Choroid plexus epithelial cell (primary cell): ENCODE measurements around the gene HEXA.

Source experiments
- DNase-seq: peaks from one replicate; pipeline ENCODE4 v3.0.0-alpha.2; 2010; ENCODE audit warnings: low read depth
- H3K4me3 ChIP-seq: 2 replicates; pipeline ENCODE4 v1.5.1; 2011; ENCODE audit warnings: low read depth, mild to moderate bottlenecking, control low read depth, low read length, moderate library complexity
- CTCF ChIP-seq: conservative IDR thresholded peaks from 2 replicates; pipeline ENCODE4 v1.5.1; 2011; ENCODE audit warnings: low read depth, mild to moderate bottlenecking, control low read depth, inconsistent platforms, low read length, moderate library complexity

Gene HEXA

GRCh38 chr15:72323752-72324151 lies 52.1 kb downstream of the HEXA start:
- no peak overlapping the region for H3K4me3 ChIP-seq
- DNase-seq, result no peak
- TF ChIP-seq CTCF, result no peak

DNA sequence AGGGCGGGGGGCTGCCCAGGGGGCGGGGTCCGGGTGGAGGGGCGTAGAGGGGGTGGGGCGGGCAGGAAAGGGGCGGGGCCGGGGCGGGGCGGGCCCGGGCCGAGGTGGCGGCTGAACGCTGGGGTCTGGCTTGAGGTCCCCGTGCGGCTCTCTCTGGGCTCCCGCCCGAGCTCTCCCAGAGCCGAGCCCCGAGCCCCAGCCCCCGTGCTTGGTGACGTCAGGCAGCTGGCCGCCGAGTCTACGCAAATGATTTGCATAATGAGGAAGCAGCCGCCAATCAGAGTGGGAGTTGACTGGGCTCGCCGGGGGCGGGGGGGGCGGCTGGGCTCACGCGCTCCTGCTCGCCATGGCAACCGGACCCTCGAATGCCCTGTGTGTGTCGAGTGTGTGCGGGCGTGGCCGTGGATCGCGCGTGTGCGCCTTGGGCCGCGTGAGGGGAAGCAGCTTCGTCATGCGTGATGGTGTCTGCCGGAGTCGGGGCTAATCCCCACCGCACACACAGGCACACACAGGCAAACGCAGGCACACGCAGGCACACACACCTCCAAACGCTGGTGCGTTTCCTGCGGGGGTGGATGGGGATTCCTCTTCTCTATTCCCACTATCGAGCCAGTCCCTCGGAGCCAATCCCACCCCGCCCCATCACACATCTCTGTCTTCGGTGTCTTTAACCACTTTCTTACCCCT lies 55.7 kb downstream of the HEXA start, which contains the start of gene CELF6:
Gene CELF6, minus strand, starts transcription at position 173 of the 687 bp plus-strand sequence. CDS start 283 bp downstream, outside the sequence.
- DNase-seq, result peak; percentile 78
- TF ChIP-seq CTCF, result no peak
- peak within 1 kb of the TSS; percentile 62 for H3K4me3 ChIP-seq

GRCh38 chr15:72319360-72319984 lies 56.3 kb downstream of the HEXA start:
- peak overlapping the region; percentile 62 for H3K4me3 ChIP-seq
- TF ChIP-seq CTCF, result no peak
- peak; percentile 49 for DNase-seq

DNA sequence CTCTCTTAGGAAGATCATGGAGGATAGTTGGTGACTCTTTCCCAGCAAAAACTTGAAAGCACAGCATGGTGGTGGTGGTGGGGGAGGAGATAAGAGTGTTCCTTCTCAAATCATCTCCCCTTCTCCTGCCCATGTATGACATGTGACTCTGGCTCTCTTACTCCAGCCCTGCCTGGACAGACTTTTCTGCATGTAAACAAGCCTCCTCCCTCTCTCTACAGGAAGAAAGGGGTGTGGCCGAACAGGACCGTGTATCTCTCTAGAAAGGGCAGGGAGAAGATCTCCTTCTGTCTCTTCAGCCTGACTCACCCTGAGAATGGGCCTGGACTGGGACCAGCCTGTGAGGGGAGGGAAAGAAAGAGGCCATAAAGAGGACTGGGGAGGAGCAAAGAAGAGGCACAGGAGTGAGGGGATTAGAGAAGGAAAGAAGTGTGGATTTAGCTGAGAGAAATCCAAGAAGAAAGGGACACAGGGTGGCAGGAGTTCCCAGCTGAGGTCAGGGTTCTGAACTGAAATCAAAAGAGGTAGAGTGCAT lies 57.3 kb downstream of the HEXA start:
- TF ChIP-seq CTCF, result no peak
- DNase-seq, result no peak
- no peak overlapping the region for H3K4me3 ChIP-seq

DNA sequence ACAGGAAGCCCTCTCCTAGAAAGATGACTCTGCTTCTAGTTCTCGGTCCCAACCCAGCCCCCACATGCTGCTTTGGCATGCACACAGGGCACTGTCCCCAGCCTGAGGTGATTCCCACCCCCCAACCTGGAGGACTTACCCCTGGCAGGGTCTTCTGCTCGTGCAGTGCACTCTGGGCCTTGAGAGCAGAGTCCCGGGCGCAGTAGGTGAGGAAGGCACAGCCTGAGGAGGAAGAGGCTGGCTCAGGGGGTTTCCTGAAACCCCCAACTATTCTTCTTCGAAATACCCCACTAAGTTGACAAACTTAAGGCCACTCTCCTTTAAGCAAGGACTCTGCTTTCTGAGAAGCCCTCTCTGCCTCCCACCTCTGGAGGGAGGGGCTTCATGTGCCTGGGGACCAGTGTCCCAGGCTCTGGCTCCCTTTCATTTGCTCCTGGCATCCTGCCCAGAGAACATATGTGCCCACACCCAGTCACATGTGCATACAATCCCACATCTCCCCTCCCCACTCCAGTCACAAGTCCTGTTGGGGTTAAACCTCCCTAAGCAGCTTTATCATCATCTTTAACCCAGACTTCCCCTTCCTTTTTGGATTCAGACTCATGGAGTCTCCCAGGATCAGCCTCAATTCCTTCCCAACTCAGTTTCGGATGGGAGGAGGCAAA lies 60.0 kb downstream of the HEXA start:
- no peak overlapping the region for H3K4me3 ChIP-seq
- no peak for DNase-seq
- TF ChIP-seq CTCF, result no peak

DNA sequence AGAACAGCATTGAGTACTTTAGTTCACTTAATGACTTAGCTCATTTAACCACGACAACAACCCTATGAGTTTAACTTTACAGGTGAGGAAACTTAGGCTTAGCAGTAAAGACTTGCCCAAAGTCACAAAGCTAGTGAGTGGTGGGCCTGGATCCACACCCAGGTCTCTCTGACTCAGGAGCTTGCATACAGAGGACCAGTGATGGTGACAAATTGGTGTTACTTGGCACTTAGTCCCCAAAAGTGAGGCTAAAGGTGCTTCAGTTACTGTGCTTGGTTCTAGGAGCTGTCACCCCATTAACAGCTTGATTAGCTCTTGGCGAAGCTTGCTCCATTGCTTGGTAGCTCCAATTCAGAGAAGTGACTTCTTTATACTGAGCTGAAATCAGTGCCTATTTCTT lies 61.9 kb downstream of the HEXA start:
- TF ChIP-seq CTCF, result no peak
- no peak overlapping the region for H3K4me3 ChIP-seq
- no peak for DNase-seq
